ENCODE data around the gene ATP8B3. TPM values are rescaled to one million over a fixed set of nuclear protein-coding genes. Genes with fewer than 3 reads are reported as not detected.
A peak's percentile ranks its signal among the peaks of the same experiment; 100 is the strongest.

ATP8B3 gene
- total RNA-seq, 1 experiment from 2014 or later = 7.8 TPM

GRCh38 chr19:1816530-1817298 is 4.6 kb upstream of the ATP8B3 start:
- no peak for DNase-seq (ENCODE audit: low spot score)

- DNase-seq (ENCODE audit: low spot score) = no peak
Observed at GRCh38 chr19:1815605-1816529, 3.8 kb upstream of the ATP8B3 start.

- DNase-seq (ENCODE audit: low spot score) = no peak
Observed at GRCh38 chr19:1814833-1815604, 2.9 kb upstream of the ATP8B3 start.

GRCh38 chr19:1814391-1814790 is 2.3 kb upstream of the ATP8B3 start:
- no peak for DNase-seq (ENCODE audit: low spot score)

- DNase-seq (ENCODE audit: low spot score) = no peak
Observed at GRCh38 chr19:1813192-1814182, 1.4 kb upstream of the ATP8B3 start.

- DNase-seq (ENCODE audit: low spot score) = peak; percentile 97
Observed at GRCh38 chr19:1812426-1813191, 533 bp upstream of the ATP8B3 start.

- DNase-seq (ENCODE audit: low spot score) = peak; percentile 89
Observed at GRCh38 chr19:1811472-1811894, 593 bp downstream of the ATP8B3 start.

GRCh38 chr19:1810439-1811160 is 1.5 kb downstream of the ATP8B3 start:
- no peak for DNase-seq (ENCODE audit: low spot score)

- DNase-seq (ENCODE audit: low spot score) = no peak
Observed at GRCh38 chr19:1809678-1810077, 2.4 kb downstream of the ATP8B3 start.

- DNase-seq (ENCODE audit: low spot score) = no peak
Observed at GRCh38 chr19:1808395-1808731, 3.7 kb downstream of the ATP8B3 start.

GRCh38 chr19:1807695-1808394 is 4.2 kb downstream of the ATP8B3 start:
- no peak for DNase-seq (ENCODE audit: low spot score)

GRCh38 chr19:1807030-1807694 is 4.9 kb downstream of the ATP8B3 start:
- no peak for DNase-seq (ENCODE audit: low spot score)

- DNase-seq (ENCODE audit: low spot score) = no peak
Observed at GRCh38 chr19:1806184-1807029, 5.7 kb downstream of the ATP8B3 start.

GRCh38 chr19:1805401-1806183 is 6.5 kb downstream of the ATP8B3 start:
- no peak for DNase-seq (ENCODE audit: low spot score)

GRCh38 chr19:1804858-1805257 is 7.2 kb downstream of the ATP8B3 start:
- DNase-seq (ENCODE audit: low spot score) = no peak

- DNase-seq (ENCODE audit: low spot score) = no peak
Observed at GRCh38 chr19:1799695-1800342, 12.3 kb downstream of the ATP8B3 start.

All from H4 (cell line).